ENCODE data around the gene CPA1. TPM values are rescaled to one million over a fixed set of nuclear protein-coding genes. Genes with fewer than 3 reads are reported as not detected.
A peak's percentile ranks its signal among the peaks of the same experiment; 100 is the strongest.

The CPA1 gene
- total RNA-seq, 1 donor from 2014 or later = not detected

GRCh38 chr7:130385600-130386066 is 5.3 kb downstream of the CPA1 start:
- peak; percentile 88 for FAIRE-seq
- Histone ChIP-seq H3K27me3 (ENCODE audit: control insufficient read depth, insufficient read depth, low read length) (no peaks in the 10 kb centered on the region), H3K4me3 (ENCODE audit: low read depth, low read length) (no peak overlapping the region), H3K36me3 (ENCODE audit: control insufficient read depth, insufficient read depth, low read length) (no peaks in the 10 kb centered on the region)
- TF ChIP-seq CTCF (IDR thresholded peaks at IDR 0.05; ENCODE audit: insufficient read depth, low read length, severe bottlenecking) = no peak
- DNase-seq (ENCODE audit: low read depth) = no peak

GRCh38 chr7:130386876-130387275 is 6.6 kb downstream of the CPA1 start:
- DNase-seq (ENCODE audit: low read depth) (no peak), FAIRE-seq (no peak)
- Histone ChIP-seq H3K4me3 (ENCODE audit: low read depth, low read length) (no peak overlapping the region), H3K36me3 (ENCODE audit: control insufficient read depth, insufficient read depth, low read length) (no peaks in the 10 kb centered on the region), H3K27me3 (ENCODE audit: control insufficient read depth, insufficient read depth, low read length) (no peaks in the 10 kb centered on the region)
- no peak for TF ChIP-seq CTCF (IDR thresholded peaks at IDR 0.05; ENCODE audit: insufficient read depth, low read length, severe bottlenecking)

- TF ChIP-seq CTCF (IDR thresholded peaks at IDR 0.05; ENCODE audit: insufficient read depth, low read length, severe bottlenecking) = no peak
- DNase-seq (ENCODE audit: low read depth) = no peak
- no peak overlapping the region for H3K4me3 ChIP-seq (ENCODE audit: low read depth, low read length)
- H3K36me3 ChIP-seq (ENCODE audit: control insufficient read depth, insufficient read depth, low read length) = no peaks in the 10 kb centered on the region
- no peaks in the 10 kb centered on the region for H3K27me3 ChIP-seq (ENCODE audit: control insufficient read depth, insufficient read depth, low read length)
- no peak for FAIRE-seq
Observed at GRCh38 chr7:130387306-130387627, 7.0 kb downstream of the CPA1 start.

- no peak for TF ChIP-seq CTCF (IDR thresholded peaks at IDR 0.05; ENCODE audit: insufficient read depth, low read length, severe bottlenecking)
- FAIRE-seq = peak; percentile 58
- DNase-seq (ENCODE audit: low read depth) = no peak
Observed at GRCh38 chr7:130387628-130388403, 7.5 kb downstream of the CPA1 start.

GRCh38 chr7:130388671-130389070 is 8.4 kb downstream of the CPA1 start:
- no peak for FAIRE-seq
- TF ChIP-seq CTCF (IDR thresholded peaks at IDR 0.05; ENCODE audit: insufficient read depth, low read length, severe bottlenecking) = no peak
- no peaks in the 10 kb centered on the region for H3K27me3 ChIP-seq (ENCODE audit: control insufficient read depth, insufficient read depth, low read length)

More at GRCh38 chr7:130387628-130388403, 7.5 kb downstream of the CPA1 start:
- Histone ChIP-seq H3K4me3 (ENCODE audit: low read depth, low read length) (no peak overlapping the region), H3K36me3 (ENCODE audit: control insufficient read depth, insufficient read depth, low read length) (no peaks in the 10 kb centered on the region), H3K27me3 (ENCODE audit: control insufficient read depth, insufficient read depth, low read length) (no peaks in the 10 kb centered on the region)

GRCh38 chr7:130390486-130390885 is 10.2 kb downstream of the CPA1 start:
- Histone ChIP-seq H3K36me3 (ENCODE audit: control insufficient read depth, insufficient read depth, low read length) (no peaks in the 10 kb centered on the region), H3K4me3 (ENCODE audit: low read depth, low read length) (no peak overlapping the region), H3K27me3 (ENCODE audit: control insufficient read depth, insufficient read depth, low read length) (no peaks in the 10 kb centered on the region)
- DNase-seq (ENCODE audit: low read depth) = no peak
- TF ChIP-seq CTCF (IDR thresholded peaks at IDR 0.05; ENCODE audit: insufficient read depth, low read length, severe bottlenecking) = no peak
- FAIRE-seq = no peak

More at GRCh38 chr7:130388671-130389070, 8.4 kb downstream of the CPA1 start:
- no peak for DNase-seq (ENCODE audit: low read depth)
- Histone ChIP-seq H3K36me3 (ENCODE audit: control insufficient read depth, insufficient read depth, low read length) (no peaks in the 10 kb centered on the region), H3K4me3 (ENCODE audit: low read depth, low read length) (no peak overlapping the region)

Measured in bronchial epithelial cell (primary cell).